Adipocyte (in vitro differentiated cells): ENCODE measurements around the gene ZNF846.

Experiments used
- DNase-seq: peaks from one replicate; pipeline ENCODE4 v3.0.0-alpha.2; 2015; ENCODE audit warnings: low read depth
- H3K27me3 ChIP-seq: replicated peaks from 2 replicates; pipeline ENCODE4 v1.7.0; 2013; ENCODE audit warnings: mild to moderate bottlenecking, low read length, moderate library complexity; ENCODE audit not compliant: control insufficient read depth, insufficient read depth
- H3K36me3 ChIP-seq: 2 replicates; pipeline ENCODE4 v1.7.0; 2013; ENCODE audit warnings: low read length, mild to moderate bottlenecking, moderate library complexity; ENCODE audit not compliant: control insufficient read depth, insufficient read depth, severe bottlenecking
- H3K4me1 ChIP-seq: 2 replicates; pipeline ENCODE4 v1.7.0; 2013; ENCODE audit warnings: mild to moderate bottlenecking, low read length, moderate library complexity; ENCODE audit not compliant: control insufficient read depth, insufficient read depth
- H3K4me3 ChIP-seq: 2 replicates; pipeline ENCODE4 v1.7.0; 2013; ENCODE audit warnings: mild to moderate bottlenecking, low read length, moderate library complexity
- H3K9ac ChIP-seq: 2 replicates; pipeline ENCODE4 v1.7.0; 2013; ENCODE audit warnings: mild to moderate bottlenecking, low read length, moderate library complexity
- H3K9me3 ChIP-seq: 2 replicates; pipeline ENCODE4 v1.7.0; 2013; ENCODE audit warnings: mild to moderate bottlenecking, low read length, moderate library complexity; ENCODE audit not compliant: control insufficient read depth

The ZNF846 gene

DNA sequence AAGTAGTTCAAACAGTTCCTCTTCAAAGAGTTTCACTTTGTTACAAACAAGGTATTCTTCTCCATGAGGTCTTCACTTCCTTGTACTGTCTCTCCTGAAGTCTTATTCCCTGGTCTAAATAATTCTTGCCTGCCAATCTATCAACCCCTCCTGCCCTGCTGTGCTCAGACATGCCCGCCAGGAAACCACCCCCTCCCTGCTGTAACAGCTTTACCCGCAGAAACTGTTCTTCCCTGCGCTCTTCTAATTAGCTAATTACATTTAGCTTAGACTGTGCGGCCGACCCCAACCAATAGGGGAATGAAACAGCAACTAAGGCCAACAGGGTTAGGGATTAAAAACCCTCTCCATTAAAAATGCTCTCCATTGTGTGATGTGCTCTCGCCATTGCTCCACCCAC lies 46.7 kb downstream of the ZNF846 start:
- H3K4me3 ChIP-seq: no peak overlapping the region

GRCh38 chr19:9720541-9720940 lies 48.0 kb downstream of the ZNF846 start:
- no peak for DNase-seq
- no peaks in the 10 kb centered on the region for H3K27me3 ChIP-seq
- H3K4me3 ChIP-seq: no peak overlapping the region
- H3K36me3 ChIP-seq: no peaks in the 10 kb centered on the region
- H3K4me1 ChIP-seq: no peaks in the 10 kb centered on the region
- peaks cover 24% of the 10 kb centered on the region for H3K9me3 ChIP-seq
- no peak overlapping the region for H3K9ac ChIP-seq

More for the DNA sequence above, 46.7 kb downstream of the ZNF846 start:
- Histone ChIP-seq H3K9me3 (peaks cover 24% of the 10 kb centered on the region), H3K27me3 (no peaks in the 10 kb centered on the region), H3K36me3 (no peaks in the 10 kb centered on the region), H3K4me1 (no peaks in the 10 kb centered on the region), H3K9ac (no peak overlapping the region)
- no peak for DNase-seq

DNA sequence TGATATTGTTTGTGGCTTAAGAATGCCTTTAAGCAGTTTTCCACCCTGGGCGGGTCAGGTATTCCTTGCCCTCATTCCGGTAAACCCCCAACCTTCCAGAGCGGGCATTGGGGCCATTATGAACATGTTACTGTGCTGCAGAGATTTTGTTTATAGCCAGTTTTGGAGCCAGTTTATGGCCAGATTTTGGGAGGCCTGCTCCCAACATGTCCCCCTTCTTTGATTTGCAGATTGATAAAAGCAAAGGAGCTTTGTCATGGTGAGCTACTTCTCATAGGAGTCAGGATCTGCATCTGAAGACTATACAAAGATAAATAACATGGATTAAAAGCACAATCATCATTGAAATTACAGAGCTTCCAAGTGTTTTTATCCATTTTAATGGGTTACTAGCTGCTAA lies 56.7 kb downstream of the ZNF846 start:
- Histone ChIP-seq H3K9me3 (peaks cover 23% of the 10 kb centered on the region), H3K4me3 (no peak overlapping the region), H3K36me3 (no peaks in the 10 kb centered on the region), H3K27me3 (no peaks in the 10 kb centered on the region), H3K4me1 (no peaks in the 10 kb centered on the region), H3K9ac (no peak overlapping the region)
- no peak for DNase-seq

DNA sequence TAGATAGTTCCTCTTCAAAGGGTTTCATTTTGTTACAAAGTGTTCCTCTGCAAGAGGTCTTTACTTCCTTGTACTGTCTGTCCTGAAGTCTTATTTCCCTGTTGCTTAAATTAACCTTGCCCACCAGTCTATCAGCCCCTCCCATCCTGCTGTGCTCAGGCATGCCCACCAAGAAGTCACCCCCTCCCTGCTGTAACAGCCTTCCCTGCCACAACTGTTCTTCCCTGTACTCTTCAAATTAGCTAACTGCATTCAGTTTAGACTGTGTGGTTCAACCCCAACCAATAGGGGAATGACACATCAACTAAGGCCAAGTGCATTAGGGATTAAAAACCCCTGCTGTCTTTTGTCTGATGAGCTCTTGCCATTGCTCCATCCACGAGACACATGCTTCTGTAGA lies 59.2 kb downstream of the ZNF846 start:
- H3K9me3 ChIP-seq: peaks cover 23% of the 10 kb centered on the region
- DNase-seq: no peak
- no peaks in the 10 kb centered on the region for H3K27me3 ChIP-seq
- H3K36me3 ChIP-seq: no peaks in the 10 kb centered on the region
- H3K4me1 ChIP-seq: no peaks in the 10 kb centered on the region
- H3K9ac ChIP-seq: no peak overlapping the region
- no peak overlapping the region for H3K4me3 ChIP-seq

DNA sequence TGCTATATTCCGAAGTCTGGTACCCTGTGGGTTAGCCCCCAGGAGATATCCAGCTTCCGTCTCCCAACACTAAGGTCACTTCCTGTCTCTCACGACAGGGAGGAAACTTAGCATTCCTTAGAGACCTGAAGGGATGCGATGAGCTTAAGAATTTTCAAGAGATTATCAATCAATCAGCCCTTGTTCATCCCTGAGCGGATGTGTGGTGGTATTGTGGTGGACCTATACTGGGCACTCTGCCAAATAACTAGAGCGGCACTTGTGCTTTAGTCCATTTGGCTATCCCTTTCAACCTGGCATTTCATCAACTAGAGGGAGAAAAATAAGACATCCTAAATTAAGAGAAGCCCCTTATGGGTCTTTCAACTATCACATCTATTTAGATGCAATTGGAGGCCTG lies 62.7 kb downstream of the ZNF846 start:
- no peaks in the 10 kb centered on the region for H3K27me3 ChIP-seq
- no peaks in the 10 kb centered on the region for H3K4me1 ChIP-seq
- no peak for DNase-seq
- no peak overlapping the region for H3K4me3 ChIP-seq
- no peaks in the 10 kb centered on the region for H3K36me3 ChIP-seq
- peaks cover 11% of the 10 kb centered on the region for H3K9me3 ChIP-seq
- H3K9ac ChIP-seq: no peak overlapping the region

GRCh38 chr19:9702186-9702585 lies 66.4 kb downstream of the ZNF846 start:
- no peak for DNase-seq
- H3K4me3 ChIP-seq: no peak overlapping the region

More at GRCh38 chr19:9702186-9702585, 66.4 kb downstream of the ZNF846 start:
- Histone ChIP-seq H3K9me3 (no peaks in the 10 kb centered on the region), H3K9ac (no peak overlapping the region), H3K4me1 (no peaks in the 10 kb centered on the region), H3K27me3 (no peaks in the 10 kb centered on the region), H3K36me3 (no peaks in the 10 kb centered on the region)
